Breast epithelium (tissue), 3 donors: ENCODE results near the gene ELOVL6.

ENCODE experiments used
- POLR2AphosphoS5 ChIP-seq, 3 donors: sonication (generic); formaldehyde crosslinking; IDR thresholded peaks; one replicate each; pipeline ENCODE4 v1.6.1; 2017; ENCODE audit warnings: antibody characterized with exemption in 3 of 3
- TF ChIP-seq, protein P1 (sequence below), 3 donors: fragments of 450-650 bp; IDR thresholded peaks; one replicate each; pipeline ENCODE4 v1.5.1; 2016 to 2017; ENCODE audit warnings: antibody characterized with exemption in 3 of 3, mild to moderate bottlenecking in 3 of 3, moderate library complexity in 3 of 3

GRCh38 chr4:110139815-110140214, 58.6 kb downstream of the ELOVL6 start:
- no peak for TF ChIP-seq POLR2AphosphoS5 (IDR thresholded peaks at IDR 0.05)
- TF ChIP-seq, protein P1, sequence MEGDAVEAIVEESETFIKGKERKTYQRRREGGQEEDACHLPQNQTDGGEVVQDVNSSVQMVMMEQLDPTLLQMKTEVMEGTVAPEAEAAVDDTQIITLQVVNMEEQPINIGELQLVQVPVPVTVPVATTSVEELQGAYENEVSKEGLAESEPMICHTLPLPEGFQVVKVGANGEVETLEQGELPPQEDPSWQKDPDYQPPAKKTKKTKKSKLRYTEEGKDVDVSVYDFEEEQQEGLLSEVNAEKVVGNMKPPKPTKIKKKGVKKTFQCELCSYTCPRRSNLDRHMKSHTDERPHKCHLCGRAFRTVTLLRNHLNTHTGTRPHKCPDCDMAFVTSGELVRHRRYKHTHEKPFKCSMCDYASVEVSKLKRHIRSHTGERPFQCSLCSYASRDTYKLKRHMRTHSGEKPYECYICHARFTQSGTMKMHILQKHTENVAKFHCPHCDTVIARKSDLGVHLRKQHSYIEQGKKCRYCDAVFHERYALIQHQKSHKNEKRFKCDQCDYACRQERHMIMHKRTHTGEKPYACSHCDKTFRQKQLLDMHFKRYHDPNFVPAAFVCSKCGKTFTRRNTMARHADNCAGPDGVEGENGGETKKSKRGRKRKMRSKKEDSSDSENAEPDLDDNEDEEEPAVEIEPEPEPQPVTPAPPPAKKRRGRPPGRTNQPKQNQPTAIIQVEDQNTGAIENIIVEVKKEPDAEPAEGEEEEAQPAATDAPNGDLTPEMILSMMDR (IDR thresholded peaks at IDR 0.05) = no peak
